ENCODE measurements around the gene ZNF831. TPM values are rescaled to one million over a fixed set of nuclear protein-coding genes. Genes with fewer than 3 reads are reported as not detected.
A peak's percentile ranks its signal among the peaks of the same experiment; 100 is the strongest.

The ZNF831 gene
- total RNA-seq, 2 donors from 2014 or later: 3.3 to 5.7 TPM

GRCh38 chr20:59223182-59223601 is 59.6 kb downstream of the ZNF831 start:
- H3K4me3 Mint-ChIP-seq: no peak overlapping the region
- H3K4me1 Mint-ChIP-seq (ENCODE audit: low read depth in 2 of 2): peaks cover 5 to 15% of the 10 kb centered on the region in 2 donors
- no peak overlapping the region for H3K27ac Mint-ChIP-seq
- no peak for DNase-seq (ENCODE audit: low spot score)
- no peak for ATAC-seq
- no peaks in the 10 kb centered on the region for H3K27me3 Mint-ChIP-seq
- no peaks in the 10 kb centered on the region for H3K36me3 Mint-ChIP-seq
- H3K9me3 Mint-ChIP-seq: no peaks in the 10 kb centered on the region

DNA sequence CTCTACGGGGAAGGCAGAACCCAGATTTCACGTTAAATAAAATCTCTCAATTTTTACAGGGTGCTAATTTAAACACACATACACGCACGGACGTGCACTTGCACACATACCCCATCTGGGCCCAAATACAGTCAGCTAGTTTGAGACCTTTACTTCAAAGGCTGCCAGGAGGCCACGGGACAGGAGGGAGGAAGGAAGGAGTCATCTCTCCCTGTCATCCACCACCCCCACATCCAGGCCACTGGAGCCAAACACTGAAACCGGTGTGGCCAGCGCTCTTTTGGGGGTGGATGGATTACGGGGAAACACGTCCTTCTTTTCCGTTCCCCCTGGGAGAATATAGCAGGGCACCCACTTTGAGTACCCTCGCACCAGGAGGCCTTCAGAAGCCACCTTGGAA is 60.1 kb downstream of the ZNF831 start:
- ATAC-seq (no peak), DNase-seq (ENCODE audit: low spot score) (no peak)
- Mint-ChIP-seq H3K4me3 (no peak overlapping the region), H3K27ac (no peak overlapping the region), H3K36me3 (peaks cover under 1% of the 10 kb centered on the region), H3K27me3 (no peaks in the 10 kb centered on the region), H3K9me3 (no peaks in the 10 kb centered on the region), H3K4me1 (ENCODE audit: low read depth in 2 of 2) (peaks cover 5 to 15% of the 10 kb centered on the region in 2 donors)

DNA sequence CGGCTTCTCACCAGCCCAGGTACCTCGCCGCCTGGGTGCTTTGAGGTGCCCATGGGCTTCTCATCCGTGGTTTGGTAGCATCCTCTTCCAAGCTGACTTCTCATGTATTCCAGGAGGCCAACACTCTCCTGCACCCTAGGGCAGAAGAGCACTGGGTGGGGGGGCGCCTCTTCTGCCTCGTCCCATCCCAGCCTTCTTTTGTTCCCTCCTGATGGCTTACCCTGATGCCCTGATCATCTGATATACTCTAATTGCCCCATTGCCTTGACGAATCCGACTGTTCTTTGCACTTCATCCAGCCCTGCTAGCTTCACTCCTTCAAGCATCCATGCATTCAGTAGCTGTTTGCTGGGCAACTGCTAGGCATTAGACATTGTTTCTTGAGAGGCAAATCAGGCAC is 60.6 kb downstream of the ZNF831 start:
- DNase-seq (ENCODE audit: low spot score) (no peak), ATAC-seq (no peak)
- Mint-ChIP-seq H3K4me1 (ENCODE audit: low read depth in 2 of 2) (peaks cover 5 to 15% of the 10 kb centered on the region in 2 donors), H3K27ac (no peak overlapping the region), H3K27me3 (no peaks in the 10 kb centered on the region), H3K9me3 (no peaks in the 10 kb centered on the region), H3K36me3 (peaks cover 5% of the 10 kb centered on the region), H3K4me3 (no peak overlapping the region)

- H3K27me3 Mint-ChIP-seq: no peaks in the 10 kb centered on the region
- H3K9me3 Mint-ChIP-seq: no peaks in the 10 kb centered on the region
- ATAC-seq (no peak), DNase-seq (ENCODE audit: low spot score) (no peak)
- H3K4me1 Mint-ChIP-seq (ENCODE audit: low read depth in 2 of 2): peaks cover 0 to 6% of the 10 kb centered on the region in 2 donors
- H3K4me3 Mint-ChIP-seq: no peak overlapping the region
- no peak overlapping the region for H3K27ac Mint-ChIP-seq
- peaks cover 7% of the 10 kb centered on the region for H3K36me3 Mint-ChIP-seq
These were observed 66.8 kb downstream of the ZNF831 start for GRCh38 chr20:59230385-59230784.

GRCh38 chr20:59231124-59231804 is 67.6 kb downstream of the ZNF831 start:
- Mint-ChIP-seq H3K27ac (no peak overlapping the region), H3K9me3 (no peaks in the 10 kb centered on the region), H3K4me1 (ENCODE audit: low read depth in 2 of 2) (peaks cover 2 to 10% of the 10 kb centered on the region in 2 donors), H3K36me3 (peaks cover 7% of the 10 kb centered on the region), H3K27me3 (no peaks in the 10 kb centered on the region), H3K4me3 (no peak overlapping the region)
- ATAC-seq (no peak), DNase-seq (ENCODE audit: low spot score) (no peak)

- Mint-ChIP-seq H3K9me3 (no peaks in the 10 kb centered on the region), H3K36me3 (peaks cover 7% of the 10 kb centered on the region), H3K27ac (no peak overlapping the region), H3K4me1 (ENCODE audit: low read depth in 2 of 2) (peaks cover 2 to 13% of the 10 kb centered on the region in 2 donors), H3K27me3 (no peaks in the 10 kb centered on the region), H3K4me3 (no peak overlapping the region)
- ATAC-seq: no peak
- no peak for DNase-seq (ENCODE audit: low spot score)
These were observed 69.0 kb downstream of the ZNF831 start for GRCh38 chr20:59232618-59233017.

DNA sequence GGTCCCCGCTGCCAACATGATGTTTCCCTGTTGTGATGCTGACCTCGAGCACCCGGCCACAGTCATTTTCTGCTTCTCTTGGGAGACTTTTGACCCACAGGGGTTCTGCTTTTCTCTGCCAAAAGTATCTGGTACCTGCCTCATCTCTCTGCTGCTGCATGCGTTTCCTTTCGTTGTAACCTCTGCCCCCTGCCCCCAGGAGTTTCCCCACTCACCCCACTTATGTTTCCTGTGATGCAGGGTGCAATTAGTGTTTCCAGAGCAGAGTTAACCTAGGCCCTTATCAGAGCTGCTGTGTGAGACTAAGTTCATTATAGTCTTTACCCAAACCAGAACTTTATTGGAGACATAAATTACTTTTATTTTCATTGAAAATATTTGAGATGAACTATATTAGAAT is 71.6 kb downstream of the ZNF831 start:
- Mint-ChIP-seq H3K36me3 (peaks cover 3% of the 10 kb centered on the region), H3K4me1 (ENCODE audit: low read depth in 2 of 2) (peaks cover 2 to 13% of the 10 kb centered on the region in 2 donors), H3K4me3 (no peak overlapping the region), H3K27me3 (no peaks in the 10 kb centered on the region), H3K9me3 (no peaks in the 10 kb centered on the region), H3K27ac (peak overlapping the region in 1 of 2 donors; percentile 22)
- no peak for DNase-seq (ENCODE audit: low spot score)
- ATAC-seq: no peak

GRCh38 chr20:59240006-59240405 is 76.4 kb downstream of the ZNF831 start:
- no peaks in the 10 kb centered on the region for H3K27me3 Mint-ChIP-seq
- peaks cover 5% of the 10 kb centered on the region for H3K36me3 Mint-ChIP-seq
- DNase-seq (ENCODE audit: low spot score): no peak
- peaks cover 14 to 28% of the 10 kb centered on the region in 2 donors for H3K4me1 Mint-ChIP-seq (ENCODE audit: low read depth in 2 of 2)
- H3K4me3 Mint-ChIP-seq: no peak overlapping the region
- no peak for ATAC-seq
- H3K27ac Mint-ChIP-seq: no peak overlapping the region
- H3K9me3 Mint-ChIP-seq: no peaks in the 10 kb centered on the region

DNA sequence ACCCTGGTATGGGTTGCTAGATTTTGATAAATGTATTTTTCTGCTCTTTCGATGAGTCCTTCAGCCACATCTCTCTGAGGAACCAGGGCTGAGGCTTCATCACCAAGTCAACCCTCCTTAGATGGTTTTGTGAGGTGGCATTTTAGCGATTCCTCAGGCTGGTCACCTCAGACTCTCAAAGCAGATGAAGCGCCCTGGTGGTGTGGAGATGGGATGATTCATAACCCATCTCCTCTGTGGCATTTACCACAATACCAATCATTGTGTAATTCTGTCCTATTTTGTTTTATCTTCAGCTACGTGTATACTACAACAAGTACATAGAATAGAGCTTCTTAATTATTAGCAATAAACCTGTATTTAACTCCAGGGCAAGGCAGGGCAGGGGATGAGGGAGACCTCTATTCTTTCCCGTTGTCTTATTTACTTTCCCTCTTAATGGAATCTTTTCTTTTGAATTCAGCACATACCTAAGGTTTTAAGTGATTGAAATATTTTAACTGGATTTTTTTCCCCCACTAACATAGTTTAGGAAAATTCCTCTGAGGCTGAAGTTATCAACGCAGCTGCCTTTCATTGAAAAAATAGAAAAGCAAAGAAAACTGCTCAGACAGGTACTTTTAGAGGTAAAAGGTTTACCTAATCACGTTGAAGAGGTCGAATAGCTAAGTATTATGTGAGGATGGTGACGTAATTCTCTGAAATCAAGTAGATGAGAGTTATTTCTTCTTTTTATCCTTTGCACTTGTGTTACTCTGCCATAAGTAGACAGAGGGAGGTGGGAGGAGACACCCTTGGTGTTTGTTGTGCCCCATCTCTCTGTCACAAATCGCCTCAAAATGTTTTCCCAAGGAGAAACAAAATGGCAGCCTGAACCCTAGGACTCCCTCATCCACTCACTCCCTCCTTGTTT is 79.3 kb downstream of the ZNF831 start:
- peak overlapping the region; percentile 36 for H3K4me3 Mint-ChIP-seq
- H3K27ac Mint-ChIP-seq: peak overlapping the region in 1 of 2 donors; percentile 55
- ATAC-seq: peak; percentile 97 to 100
- peaks cover 17 to 25% of the 10 kb centered on the region in 2 donors for H3K4me1 Mint-ChIP-seq (ENCODE audit: low read depth in 2 of 2)
- H3K27me3 Mint-ChIP-seq: no peaks in the 10 kb centered on the region
- peak; percentile 67 for DNase-seq (ENCODE audit: low spot score)
- no peaks in the 10 kb centered on the region for H3K9me3 Mint-ChIP-seq
- H3K36me3 Mint-ChIP-seq: peaks cover 10% of the 10 kb centered on the region

GRCh38 chr20:59246691-59247400 is 83.2 kb downstream of the ZNF831 start:
- H3K4me1 Mint-ChIP-seq (ENCODE audit: low read depth in 2 of 2): peaks cover 26 to 43% of the 10 kb centered on the region in 2 donors
- H3K27ac Mint-ChIP-seq: no peak overlapping the region
- DNase-seq (ENCODE audit: low spot score) (no peak), ATAC-seq (no peak)
- peaks cover 21% of the 10 kb centered on the region for H3K36me3 Mint-ChIP-seq
- no peaks in the 10 kb centered on the region for H3K27me3 Mint-ChIP-seq
- no peak overlapping the region for H3K4me3 Mint-ChIP-seq
- H3K9me3 Mint-ChIP-seq: no peaks in the 10 kb centered on the region

DNA sequence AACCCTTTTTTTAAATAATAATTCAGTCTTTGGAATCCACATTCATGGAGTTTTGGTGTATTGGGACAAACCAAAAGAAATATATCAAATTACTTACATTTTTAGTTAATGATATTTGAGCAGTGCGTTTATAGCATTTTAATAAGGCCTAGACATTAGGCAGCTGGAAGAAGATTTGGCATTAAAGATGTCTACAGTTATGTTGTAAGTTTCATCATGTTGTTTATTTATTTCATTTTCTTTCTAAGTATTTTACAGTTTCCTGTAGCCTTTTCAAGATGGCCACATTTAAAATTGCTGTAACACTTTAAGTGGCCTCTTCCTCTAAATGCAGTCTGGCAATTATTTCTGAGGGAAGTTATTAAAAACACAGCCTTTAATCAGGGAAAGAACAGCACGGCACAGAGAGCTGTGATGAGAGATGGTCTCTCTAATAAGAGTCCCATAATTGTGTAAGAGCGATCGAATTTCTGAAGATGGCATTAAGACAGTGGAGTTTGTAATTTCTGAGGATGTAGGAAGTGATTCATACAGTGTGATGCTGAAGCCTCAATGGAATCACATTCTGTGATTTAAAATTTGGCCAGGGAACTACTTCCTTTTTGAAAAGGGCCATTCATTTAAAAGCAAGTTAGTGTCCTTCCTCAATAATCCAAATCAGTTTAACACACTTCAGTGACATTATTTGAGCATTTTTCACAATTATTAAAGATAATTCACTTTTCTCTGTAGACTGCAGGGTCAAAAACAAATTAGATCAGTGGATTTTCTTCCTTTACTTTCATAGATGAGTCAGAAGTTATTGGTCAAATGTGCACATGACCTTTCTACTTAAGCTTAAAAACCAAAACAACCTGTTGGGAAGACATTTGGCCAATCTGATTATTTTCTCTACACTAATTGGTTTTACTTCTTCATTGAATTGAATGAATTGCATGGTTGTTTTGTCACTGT is 84.4 kb downstream of the ZNF831 start:
- H3K9me3 Mint-ChIP-seq: no peaks in the 10 kb centered on the region
- no peak overlapping the region for H3K27ac Mint-ChIP-seq
- no peak for DNase-seq (ENCODE audit: low spot score)
- ATAC-seq: no peak
- H3K4me1 Mint-ChIP-seq (ENCODE audit: low read depth in 2 of 2): peaks cover 29 to 46% of the 10 kb centered on the region in 2 donors
- no peak overlapping the region for H3K4me3 Mint-ChIP-seq
- no peaks in the 10 kb centered on the region for H3K27me3 Mint-ChIP-seq
- peaks cover 22% of the 10 kb centered on the region for H3K36me3 Mint-ChIP-seq

DNA sequence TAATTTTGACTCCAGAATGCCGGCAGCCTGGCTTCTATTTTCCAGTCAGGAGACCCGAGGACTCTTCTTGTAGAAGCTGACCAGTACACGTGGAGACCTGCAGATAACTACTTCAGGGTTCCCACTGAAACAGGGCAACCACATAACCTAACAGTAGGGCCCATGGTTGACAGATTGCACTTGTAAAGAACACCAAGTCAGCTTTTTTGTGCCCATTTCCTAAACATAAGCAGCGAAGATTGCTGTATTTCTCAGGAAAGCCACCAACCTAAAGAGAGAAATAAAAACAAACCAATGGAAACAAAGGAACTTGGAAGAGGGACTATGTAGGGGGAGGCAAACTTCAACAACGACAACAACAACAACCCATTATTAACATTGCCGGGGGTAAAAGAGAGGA is 86.7 kb downstream of the ZNF831 start:
- Mint-ChIP-seq H3K9me3 (no peaks in the 10 kb centered on the region), H3K36me3 (peaks cover 22% of the 10 kb centered on the region), H3K27ac (no peak overlapping the region), H3K4me1 (ENCODE audit: low read depth in 2 of 2) (peaks cover 34 to 49% of the 10 kb centered on the region in 2 donors), H3K4me3 (no peak overlapping the region), H3K27me3 (no peaks in the 10 kb centered on the region)
- ATAC-seq (no peak), DNase-seq (ENCODE audit: low spot score) (no peak)

DNA sequence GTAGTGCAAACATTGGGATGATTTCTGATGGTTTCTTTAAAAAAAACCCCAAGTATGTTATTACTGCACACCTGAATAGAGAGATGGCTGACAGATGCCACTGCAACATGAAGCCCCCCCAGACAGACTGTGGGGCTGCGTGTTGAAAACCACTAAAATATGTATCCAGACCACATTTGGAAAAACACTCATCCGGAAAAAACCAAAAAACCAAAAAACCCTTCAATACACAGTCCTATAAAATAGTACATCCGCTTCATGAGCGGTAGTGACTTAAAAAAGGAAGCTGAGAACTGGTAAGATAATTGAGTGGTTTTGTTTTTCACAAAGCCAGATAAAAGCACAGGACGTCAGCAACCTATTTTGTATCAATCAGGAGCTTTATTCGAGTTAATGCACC is 89.7 kb downstream of the ZNF831 start:
- no peaks in the 10 kb centered on the region for H3K27me3 Mint-ChIP-seq
- DNase-seq (ENCODE audit: low spot score): no peak
- peak overlapping the region; percentile 70 to 89 for H3K27ac Mint-ChIP-seq
- peak overlapping the region; percentile 74 for H3K4me3 Mint-ChIP-seq
- peaks cover 36 to 48% of the 10 kb centered on the region in 2 donors for H3K4me1 Mint-ChIP-seq (ENCODE audit: low read depth in 2 of 2)
- peak; percentile 20 to 49 for ATAC-seq
- no peaks in the 10 kb centered on the region for H3K9me3 Mint-ChIP-seq
- H3K36me3 Mint-ChIP-seq: peaks cover 17% of the 10 kb centered on the region
